ENCODE results near the gene GSK3A.
A peak's percentile ranks its signal among the peaks of the same experiment; 100 is the strongest.

GSK3A gene

DNA sequence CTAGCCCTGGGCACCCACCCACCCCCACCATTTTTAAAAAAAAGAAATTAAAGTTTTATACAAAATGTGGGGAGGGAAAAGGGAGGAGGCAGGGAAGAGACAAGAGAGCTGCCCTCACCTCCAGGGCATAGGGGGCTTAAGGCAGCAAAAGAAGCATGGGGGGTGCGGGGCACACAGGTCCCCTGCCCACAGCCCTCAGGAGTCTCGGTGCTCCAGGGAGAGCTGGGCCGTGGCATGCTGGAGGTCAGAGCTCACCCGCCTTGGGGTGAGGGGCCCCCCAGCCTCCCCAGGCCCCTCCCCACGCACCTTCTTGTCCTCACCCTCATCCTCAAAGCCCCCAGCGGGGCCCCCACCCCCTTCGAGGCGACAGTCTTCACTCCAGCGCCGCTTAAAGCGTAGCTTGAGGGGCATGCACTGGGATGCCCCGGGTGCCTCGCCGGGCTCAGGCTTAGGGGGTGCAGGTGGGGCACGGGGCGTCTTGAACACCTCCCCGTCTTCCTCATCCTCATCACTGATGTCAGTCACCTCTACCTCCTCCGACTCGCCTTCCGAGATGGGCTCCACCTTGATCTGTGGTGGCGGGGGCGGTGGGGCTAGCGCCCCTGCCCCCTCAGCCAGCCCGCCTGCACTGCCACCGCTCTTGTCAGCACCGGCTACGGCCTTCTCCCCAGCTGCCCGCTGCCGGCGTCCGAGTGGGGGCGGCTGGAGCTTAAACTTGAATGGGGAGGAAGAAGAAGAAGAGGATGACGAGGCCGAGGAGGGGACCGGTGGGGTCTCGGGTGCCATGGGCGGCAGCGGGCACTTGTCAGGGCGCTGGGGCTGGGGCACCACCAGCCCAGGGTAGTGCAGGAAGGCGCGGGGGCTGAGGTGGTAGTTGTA lies 6.1 kb upstream of the GSK3A start:
- DNase-seq (ENCODE audit: low read depth): no peak

DNA sequence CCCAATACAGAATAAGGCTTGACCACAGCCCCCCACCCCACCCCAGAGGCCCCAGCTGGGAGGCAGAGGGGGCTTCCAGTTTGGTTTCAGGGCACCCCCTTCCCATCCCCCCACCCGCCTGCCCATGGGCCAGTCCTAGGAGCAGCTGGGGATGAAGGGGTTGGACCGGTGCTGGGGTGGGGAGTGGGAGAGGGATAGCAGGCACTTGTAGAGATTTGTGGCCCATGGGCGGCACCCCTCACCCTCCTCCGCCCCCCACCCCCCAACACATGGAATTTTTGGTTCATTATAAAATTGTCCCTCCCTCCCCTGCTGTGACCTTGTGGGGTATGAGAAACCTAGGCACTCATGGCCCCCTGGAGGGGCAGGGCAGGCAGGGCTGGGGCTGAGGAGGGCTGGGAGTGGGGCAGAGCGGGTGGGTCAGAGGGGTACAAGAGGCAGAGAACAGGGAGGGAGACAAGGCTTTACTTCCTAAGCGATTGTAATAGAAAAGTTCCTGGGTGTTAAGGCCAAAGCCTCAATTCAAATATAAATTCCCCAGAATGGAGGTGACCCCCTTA lies 5.3 kb upstream of the GSK3A start:
- no peak for DNase-seq (ENCODE audit: low read depth)

DNA sequence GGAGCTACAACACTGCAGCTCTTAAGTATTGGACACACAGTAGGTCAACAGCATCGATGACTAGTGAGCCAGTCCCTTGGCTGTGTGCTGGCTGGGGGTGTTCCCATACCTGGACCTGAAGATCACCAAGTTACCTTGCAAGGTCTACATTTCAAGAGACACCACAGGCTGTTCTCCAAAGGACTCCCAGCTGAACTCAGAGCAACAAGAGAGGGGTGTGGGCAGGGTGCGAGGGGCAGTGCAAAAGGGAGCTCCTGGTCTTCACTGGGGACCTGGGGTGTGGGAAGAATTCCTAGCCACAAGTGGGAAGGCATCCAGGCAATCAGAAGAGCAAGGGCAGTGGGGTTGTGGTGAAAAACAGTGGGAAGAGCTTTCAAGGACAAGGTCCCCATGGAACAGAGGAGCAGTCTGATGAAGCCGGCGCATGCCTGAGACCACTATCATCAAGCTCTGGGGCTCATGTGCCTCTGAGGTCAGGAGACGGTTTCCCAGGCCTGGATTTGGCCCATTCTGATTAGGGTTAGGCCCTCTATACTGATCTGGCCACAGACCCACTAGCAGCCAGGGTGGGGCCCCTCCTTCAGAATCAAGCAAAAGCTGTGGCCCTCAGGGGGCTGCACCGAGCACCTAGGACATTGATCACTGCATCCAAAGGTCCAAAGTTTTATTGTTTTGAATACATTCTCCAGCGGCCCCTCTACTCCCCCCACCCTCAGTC lies 4.7 kb upstream of the GSK3A start:
- no peak for DNase-seq (ENCODE audit: low read depth)

DNA sequence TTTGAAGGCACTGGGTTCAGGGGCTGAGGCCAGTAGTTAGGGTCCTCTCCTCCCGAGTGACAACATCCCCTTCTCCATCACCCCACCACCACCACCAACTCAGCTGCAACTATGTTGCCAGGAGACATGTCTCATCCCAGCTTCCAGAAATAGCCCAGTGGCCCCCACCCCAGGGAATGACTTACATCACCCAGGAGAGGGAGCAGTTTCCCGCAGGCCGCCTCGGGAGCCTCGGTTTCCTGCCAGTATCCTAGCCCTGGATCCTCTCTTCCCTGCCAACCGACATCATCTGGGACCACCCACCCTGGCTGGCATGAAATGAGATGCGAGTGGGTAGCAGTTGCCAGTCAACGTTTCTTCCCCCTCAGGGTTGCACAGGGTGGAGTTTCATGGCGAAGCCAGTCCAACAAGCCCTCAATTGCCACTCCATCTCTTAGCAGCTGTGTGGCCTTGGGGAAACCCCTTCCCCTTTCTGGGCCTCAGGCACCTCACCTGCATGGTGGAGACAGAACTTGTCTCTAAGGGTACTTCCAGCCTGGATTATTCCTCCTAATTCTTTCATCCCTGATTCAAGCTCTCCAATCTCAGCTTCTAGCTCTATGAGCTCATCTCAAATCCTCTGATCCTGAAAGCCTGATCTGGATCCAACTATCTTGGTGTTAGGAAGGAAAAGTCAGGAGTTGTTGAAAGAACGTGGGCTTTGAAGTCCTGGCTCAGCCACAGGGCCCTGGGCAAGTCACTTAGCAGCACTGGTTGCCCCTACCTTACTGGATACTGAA lies 3.9 kb upstream of the GSK3A start:
- no peak for DNase-seq (ENCODE audit: low read depth)

DNA sequence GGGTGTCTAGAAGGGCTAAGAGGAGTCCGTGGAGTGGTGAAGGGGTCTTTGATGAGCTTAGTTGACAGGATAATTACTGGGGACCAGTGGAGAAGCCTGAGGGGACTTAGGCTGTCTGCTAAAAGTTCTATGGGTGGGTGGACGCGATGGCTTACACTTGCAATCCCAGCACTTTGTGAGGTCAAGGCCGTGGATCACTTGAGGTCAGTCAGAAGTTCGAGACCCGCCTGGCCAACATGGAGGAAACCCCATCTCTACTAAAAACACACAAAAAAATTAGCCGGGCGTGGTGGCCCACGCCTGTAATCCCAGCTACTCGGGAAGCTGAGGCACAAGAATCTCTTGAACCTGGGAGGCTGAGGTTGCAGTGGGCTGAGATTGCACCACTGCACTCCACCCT lies 2.8 kb upstream of the GSK3A start:
- no peak for DNase-seq (ENCODE audit: low read depth)

DNA sequence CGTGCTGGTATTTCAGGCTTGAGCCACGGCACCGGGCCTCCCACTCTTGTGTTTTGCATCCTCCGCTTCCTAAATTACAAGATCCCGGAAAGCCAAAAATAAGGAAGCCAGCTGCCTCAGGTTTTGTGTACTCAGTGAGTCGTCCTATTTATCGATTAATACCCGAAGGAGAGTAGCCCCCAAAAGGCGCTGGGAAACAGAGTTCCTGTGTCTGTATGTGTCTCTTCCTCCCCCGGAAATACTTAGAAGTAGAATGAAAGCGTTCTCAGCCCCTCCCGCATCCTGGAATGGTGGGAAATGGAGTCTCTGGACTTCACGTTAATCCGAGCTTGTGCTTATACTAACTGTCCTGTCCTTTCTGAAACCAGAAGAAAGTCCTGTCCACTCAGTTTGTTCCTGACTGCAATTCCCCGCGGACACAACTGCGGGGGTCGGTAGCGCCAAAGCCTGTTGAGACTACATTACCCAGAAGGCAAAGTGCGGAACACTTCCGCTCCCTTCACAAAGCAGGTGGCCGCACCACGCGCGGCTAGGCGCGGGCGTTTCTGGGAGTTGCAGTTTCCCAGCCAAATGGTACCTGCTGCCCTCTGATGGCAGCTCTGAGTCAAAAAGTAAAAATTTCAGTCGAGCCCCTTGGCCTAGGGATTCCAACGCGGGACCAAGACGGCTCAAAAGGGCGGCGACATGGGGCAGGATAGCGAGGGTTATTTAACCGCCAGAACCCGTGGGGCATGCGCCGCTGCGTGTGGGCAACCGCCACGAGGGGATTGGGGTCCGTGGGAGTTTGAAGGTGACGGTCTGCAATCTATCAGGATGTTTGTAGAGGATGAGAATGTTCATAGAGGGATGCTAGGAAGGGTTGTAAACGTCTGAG lies 2.2 kb upstream of the GSK3A start:
- DNase-seq (ENCODE audit: low read depth): peak; percentile 87

DNA sequence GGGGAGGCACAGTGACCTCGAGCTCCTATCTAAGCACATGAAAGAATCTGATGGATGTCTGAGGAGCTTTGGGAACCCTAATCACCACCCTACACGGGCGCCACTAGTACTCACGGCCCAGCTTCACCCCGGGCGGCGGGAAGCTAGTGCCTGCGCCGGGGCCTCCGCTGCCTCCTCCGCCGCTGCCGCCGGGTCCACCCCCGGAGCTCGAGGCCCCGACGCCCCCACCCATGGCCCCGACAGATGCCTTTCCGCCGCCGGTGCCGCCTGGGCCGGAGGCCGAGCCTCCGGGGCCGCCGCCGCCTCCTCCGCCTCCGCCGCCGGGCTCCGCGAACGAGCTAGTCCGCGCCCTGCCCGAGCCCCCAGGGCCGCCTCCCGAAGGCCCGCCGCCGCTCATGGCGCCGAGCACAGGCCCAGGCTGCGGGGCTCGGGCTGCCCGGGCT lies 312 bp downstream of the GSK3A start:
- no peak for DNase-seq (ENCODE audit: low read depth)

DNA sequence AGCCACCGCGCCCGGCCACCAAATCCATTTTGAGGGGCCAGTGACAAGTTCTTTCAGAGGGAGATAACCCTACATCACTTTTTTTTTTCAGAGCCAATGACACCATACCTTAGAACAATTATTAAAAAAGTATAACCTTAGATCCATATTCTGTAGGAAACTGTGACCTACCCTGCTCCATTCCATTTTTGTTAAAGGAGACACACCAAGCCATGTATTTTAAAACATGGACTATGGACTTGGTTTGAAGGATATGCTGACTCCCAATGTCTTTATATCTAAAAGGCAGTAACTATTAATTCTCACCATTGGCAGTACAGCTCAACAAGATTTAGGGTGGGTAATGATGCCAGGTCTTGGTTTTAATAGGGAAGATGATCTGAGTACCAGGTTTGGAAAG lies 1.1 kb downstream of the GSK3A start:
- DNase-seq (ENCODE audit: low read depth): no peak

DNA sequence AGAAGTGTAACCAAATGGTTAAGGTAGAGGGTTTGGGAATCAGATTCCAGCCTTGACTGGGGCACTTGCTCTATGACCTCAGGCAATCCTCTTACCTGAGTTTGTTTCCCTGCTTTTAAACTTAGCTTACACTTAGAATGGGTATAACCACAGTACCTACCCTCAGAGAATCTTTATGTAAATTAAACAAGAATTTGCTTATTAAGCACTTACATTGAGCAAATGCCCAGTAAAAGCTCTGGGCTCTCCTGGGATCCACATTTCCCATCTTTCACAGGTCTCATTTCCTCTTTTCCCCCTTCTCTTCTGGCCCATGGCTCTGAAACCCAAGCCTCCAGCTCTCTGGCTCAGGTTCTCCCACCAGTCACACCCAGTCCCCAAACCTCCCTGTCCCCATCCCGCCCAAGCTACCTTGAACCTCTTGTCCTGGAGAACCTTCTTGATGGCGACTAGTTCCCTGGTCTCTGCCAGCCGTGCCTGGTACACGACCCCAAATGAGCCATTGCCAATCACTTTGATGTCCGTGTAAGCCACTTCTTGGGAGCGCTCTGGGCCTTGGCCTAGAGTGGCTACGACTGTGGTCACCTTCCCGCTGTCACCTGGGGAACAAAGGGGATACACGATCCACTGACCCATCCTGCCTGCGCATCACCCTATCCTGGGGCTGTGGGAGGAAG lies 2.7 kb downstream of the GSK3A start:
- no peak for DNase-seq (ENCODE audit: low read depth)

DNA sequence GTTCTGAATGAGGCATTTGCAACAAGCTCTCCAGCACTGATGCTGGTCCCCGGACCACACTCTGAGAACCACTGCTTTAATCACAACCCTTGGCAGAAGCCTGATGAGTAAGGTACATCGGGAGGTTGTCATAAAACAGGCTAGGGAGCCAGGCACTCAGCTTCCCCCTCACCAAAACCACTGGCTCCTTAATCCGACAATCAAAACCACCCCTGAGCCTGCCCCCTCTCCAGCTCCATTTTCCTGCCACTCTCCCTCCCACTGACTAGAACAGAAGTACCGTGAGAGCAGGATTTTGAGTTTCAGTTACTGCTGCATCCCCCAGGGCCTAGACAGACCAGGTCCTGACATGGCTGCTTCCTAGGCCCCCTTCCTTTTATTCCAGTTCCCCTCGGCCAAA lies 7.2 kb downstream of the GSK3A start:
- DNase-seq (ENCODE audit: low read depth): no peak

DNA sequence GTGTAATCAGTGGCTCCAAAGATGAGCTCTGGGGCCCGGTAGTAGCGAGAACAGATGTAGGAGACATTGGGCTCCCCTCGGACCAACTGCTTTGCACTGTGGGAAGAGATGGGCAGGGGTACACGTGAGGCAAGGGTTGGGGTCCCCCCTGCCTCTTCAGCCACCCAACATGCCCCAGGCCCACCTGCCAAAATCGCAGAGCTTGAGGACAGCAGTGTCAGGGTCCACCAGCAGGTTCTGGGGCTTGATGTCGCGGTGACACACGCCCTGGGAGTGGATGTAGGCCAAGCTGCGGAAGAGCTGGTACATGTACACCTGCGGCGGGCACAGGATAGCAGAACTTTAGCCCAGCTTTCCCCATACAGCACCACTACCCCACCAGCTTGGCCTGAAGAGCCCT lies 8.0 kb downstream of the GSK3A start:
- no peak for DNase-seq (ENCODE audit: low read depth)

DNA sequence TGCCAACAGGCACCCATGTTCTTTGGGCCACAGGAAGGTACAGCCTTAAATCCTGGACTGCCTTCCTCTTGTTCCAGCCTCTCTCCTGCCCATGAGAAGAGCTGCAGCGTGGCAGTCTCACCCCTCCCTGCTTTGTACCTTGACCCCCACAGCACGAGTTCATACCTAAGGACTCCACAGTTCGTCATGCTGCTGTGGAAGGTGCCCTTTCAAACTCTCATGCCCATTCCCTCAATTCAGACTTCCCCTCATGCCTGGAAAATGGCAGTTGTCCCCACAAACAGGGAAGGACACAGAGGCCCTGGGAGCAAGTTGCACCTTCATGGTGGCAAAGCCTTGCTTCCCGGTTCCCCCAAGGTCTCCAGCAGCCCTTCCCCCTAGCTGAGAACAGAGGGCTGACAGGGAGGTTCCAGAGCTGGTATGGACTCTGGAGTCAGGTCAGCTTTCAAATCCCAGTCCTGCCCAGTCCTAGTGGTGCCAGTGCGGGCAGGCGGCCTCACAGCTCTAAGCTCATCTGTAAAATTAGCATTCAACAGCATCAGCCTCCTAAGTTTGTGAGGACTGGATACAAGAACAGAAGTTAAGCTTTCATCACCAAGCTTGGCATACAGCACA lies 8.6 kb downstream of the GSK3A start:
- no peak for DNase-seq (ENCODE audit: low read depth)

DNA sequence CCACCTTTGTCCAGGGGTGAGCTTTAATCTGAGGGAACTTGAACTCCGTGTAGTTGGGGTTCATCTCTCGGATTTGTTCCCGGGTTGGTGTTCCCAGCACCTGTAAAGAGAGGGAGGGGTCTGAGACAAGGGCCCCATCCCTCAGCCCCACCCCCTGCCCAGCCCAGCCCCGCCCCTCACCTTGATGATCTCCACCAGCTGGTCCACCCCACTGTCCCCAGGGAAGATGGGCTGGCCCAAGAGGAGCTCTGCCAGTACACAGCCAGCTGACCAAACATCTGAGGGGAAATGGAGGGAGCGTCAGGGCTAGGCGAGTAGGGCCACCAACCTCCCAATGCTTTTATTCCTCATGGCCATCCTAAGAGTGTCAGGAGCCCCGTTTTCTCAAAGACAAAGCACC lies 9.3 kb downstream of the GSK3A start:
- DNase-seq (ENCODE audit: low read depth): no peak

DNA sequence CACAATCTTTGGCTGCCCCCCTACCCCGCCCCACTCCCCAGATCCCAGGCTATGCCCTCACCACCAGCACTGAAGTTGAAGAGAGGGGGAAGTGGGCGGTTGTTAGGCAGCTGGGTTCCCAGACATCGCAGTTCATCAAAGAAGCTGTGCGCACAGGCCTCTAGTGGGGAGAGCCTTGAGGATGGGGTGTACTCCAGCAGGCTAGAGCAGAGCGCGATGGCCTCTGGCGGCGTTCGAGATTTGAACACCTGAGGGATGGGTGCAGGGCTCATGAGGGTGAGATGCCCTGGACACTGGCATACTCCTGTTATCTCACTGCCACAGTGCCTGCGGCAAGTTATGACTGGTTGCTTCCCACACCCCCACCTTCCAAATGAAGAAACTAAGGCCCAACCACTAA lies 10.0 kb downstream of the GSK3A start:
- DNase-seq (ENCODE audit: low read depth): no peak

DNA sequence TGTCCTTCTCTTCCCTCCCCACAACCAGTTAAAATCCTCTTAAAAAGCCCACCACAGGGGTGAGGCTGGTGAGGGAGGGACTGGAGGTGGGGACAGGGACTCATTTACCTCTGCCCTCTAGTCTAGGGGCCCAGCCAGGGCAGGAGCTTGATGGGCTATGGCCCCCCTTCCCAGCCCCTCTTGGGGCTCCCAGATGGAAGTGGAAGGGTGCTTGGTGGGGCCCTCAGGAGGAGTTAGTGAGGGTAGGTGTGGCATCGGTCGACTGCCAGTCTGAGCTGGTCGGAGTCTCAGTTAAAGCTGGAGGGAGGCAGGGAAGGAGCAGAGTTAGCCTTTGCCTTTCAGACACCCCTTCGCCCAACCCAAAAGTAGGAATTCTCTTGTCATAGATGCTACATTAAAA lies 11.8 kb downstream of the GSK3A start:
- no peak for DNase-seq (ENCODE audit: low read depth)

DNA sequence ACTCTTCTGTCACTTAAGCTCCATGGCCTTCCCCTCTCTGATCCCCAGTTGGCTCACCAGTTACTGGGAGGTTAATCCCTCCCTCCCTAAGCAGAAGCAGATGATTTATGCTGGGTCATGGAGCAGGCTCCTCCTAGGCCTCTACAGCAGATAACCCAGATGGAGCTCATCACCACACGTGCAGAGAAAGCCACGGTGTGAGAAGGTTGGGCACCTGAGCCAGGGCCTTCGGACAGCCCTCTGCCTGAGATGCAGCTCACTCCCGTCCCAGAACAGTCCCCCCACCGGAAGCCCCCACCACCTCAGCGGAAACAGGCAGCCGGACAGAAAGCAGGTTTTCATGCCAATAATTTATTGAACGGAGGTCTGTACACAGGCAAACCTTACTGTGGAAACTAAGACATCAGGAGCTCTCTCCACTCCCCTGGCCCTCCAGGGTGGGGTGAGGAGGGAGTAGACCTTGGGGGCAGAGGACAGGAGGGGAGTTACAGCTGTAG lies 12.5 kb downstream of the GSK3A start:
- no peak for DNase-seq (ENCODE audit: low read depth)

DNA sequence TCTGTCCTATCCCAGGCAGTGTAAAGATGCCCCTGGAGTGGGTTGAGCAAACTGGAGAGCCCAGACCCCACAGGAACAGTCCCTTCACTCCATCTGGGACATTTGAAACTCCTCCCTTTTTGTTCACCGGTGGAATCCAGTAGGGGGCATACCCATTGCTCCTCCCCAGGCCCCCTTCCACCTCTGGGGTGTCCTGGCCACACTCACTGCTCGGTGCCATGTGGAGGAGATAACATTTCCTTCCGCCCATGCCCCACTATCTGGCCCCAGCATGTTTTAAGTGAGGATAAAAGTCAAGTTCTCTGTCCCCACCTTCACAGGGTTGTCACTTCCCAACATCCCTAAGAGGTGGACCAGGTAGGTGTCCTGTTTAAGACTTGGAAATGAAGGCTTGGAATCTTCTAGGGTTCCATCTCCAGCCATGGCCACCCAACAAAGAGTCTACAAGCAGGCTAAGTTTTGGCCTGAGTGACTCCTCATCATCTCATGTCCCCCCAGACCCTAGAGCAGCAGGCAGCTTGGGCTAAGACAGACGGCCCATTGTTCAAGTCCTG lies 13.0 kb downstream of the GSK3A start:
- no peak for DNase-seq (ENCODE audit: low read depth)

DNA sequence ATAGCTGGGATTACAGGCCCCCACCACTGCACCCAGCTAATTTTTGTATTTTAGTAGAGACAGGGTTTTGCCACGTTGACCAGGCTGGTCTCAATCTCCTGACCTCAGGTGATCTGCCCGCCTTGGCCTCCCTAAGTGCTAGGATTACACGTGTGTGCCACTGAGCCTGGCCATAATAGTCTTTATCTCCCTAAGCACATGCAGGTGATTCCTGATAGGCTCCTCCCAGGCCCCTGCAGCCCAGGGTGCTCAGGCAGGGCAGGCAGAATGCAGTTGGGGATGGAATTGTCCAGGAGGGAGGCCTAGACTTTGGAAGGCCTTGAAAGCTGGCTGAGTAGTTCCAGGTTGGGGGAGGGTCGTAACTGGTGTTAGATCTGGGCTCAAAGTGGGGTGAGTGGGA lies 13.8 kb downstream of the GSK3A start:
- DNase-seq (ENCODE audit: low read depth): no peak

DNA sequence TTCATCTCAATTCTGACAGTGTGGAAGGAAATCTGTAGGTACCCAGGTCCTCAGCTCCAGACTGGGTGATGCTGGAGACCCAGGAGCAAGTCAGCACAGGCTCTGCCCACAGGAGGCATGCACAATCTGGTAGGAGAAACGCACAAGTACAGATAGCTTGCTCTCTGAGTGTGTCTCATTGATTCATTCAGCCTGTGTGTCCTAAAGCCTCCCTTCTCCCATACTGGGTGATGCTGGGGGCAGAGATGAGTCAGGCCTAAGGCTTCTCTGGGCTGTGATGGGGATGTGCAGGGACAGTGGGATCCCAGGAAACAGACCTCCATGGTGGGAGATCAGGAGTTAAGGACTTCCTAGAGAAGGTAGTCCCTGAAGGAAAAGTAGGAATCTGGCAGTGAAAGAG lies 15.5 kb downstream of the GSK3A start:
- DNase-seq (ENCODE audit: low read depth): no peak

DNA sequence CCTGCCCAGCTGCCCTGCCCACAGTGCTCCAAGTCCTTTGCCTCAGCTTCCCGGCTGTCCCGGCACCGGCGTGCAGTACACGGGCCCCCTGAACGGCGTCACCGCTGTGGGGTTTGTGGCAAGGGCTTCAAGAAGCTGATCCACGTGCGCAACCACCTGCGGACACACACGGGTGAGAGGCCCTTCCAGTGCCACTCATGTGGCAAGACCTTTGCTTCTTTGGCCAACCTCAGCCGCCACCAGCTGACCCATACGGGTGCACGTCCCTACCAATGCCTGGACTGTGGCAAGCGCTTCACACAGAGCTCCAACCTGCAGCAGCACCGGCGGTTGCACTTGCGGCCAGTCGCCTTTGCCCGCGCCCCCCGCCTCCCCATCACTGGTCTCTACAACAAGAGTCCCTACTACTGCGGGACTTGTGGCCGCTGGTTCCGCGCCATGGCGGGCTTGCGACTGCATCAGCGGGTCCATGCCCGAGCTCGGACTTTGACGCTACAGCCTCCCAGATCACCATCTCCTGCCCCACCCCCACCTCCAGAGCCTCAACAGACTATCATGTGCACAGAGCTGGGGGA lies 16.6 kb downstream of the GSK3A start:
- DNase-seq (ENCODE audit: low read depth): no peak
